Activated CD4-positive, CD25-positive, alpha-beta regulatory T cell treated with anti-CD3 and anti-CD28 coated beads, Interleukin-2, amount 50 U/mL, for 72 hours (primary cell): Measurements from ENCODE around the gene ZNF678.
"Not testable (repeated sequence)": the region's sequence is repeated elsewhere in the genome, so short reads cannot be mapped to it uniquely, and the experiment has no call there.

ENCODE experiments used
- DNase-seq: peaks from one replicate; pipeline ENCODE4 v3.0.0; 2021

ZNF678 gene

DNA sequence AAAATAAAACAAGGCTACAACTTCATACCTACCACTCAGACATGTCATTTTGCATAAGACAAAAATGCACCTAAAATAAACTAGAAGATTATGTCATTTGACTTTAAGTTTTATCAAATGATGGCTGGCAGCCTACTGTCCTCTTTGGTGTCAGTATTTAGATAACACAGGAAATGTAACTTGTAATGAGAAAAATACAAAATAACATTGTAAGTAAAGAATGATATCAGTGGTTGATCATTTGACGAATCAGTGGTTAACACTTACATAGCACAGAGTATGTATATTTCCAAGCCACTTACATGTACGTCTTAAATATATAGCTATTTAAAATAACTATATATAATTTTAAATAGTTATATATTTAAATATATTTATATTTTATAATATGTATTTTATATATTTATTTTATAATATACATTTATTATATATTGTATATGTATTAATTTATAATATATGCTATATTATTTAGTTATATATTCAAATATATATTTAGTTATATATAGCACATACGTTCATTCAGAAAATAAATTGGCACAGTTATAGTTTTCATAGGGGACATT, 44.1 kb downstream of the ZNF678 start:
- DNase-seq, result no peak

DNA sequence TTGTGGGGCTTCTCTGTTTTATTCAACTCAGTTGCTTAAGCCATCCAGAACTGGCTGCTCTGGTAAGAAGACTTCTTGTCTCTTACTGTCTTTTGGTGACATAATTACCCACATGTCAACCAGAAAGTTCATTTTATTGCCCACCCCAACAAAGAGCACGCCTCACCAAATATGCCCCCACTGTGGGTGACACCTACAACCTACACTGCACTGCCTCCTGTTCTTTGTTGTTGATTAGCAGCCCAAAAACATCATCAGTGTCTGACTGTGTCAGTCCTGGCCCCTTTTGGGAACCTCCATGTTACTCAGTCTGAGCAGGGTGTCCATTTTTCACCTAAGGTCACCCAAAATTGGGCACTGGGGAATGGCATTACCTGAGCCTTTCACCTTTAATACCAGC, 49.3 kb downstream of the ZNF678 start:
- DNase-seq, result no peak

DNA sequence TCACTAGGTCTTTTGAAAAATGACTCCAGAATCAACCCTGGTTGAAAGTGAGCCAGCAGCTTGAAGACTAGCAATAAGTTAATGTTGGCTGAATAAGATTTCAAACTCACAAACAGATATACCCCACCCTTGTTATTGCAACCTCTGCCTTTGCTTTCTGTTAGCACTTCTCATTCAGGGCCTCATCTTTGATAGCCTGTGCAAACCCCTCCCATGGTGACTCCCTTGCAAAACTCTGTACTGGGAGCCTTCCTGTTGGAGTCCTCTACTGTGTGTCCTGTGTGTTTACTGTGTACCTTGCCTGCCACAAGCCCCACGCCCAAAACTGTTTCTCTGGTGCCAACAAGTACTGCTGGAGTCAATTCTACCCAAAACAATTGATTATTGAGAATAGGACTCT, 50.2 kb downstream of the ZNF678 start:
- no peak for DNase-seq

DNA sequence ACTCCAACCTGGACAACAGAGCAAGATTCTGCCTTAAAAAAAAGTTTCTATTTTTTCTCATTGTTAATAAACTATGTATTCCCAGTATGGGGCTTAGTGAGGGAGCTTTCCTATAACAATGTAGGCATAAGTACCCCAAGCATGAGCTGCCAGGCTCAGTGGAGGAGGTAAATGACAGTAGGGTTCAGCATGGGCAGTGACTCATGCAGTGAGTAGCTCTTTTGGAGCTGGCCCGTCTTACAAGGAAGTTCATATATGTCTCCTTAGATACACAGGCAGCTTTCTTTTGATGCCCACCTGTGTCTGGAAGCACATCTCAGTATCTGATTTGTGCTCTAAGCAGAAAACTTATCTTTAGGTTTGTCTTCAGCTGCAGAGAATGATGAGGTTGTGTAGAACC, 57.9 kb downstream of the ZNF678 start:
- DNase-seq, result no peak

DNA sequence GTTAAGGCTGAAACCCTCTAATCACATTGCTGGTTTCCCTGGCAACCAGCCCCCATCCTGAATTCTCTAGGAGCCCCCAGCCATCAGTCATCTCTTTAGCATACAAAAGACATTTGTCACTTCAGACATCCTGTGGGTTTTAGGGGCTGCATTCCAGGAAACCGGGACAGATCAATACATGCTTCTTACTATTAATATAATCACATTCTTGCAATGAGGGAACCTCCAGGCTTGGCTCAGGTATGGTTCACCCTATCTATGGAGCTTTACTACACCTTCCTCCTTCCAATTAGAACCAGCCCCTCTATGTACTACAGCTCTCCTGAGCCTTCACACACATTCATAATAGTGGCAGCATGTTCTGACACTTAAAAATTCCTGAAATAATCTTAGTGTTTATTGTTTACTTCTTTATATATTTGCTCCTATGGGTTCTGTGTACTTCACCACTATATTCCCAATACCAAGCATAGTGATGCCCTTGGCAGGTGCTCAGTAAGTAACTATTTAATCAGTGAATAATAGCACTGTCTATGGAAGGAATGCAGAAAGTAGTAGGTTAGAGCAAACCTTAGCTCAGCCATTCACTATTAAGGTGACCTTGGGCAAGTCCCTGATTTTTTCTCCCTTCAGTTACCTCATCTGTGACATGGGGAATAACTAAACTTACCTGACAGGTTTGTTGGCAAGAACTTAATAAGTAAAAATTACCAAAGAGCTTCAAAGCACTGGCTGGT, 59.6 kb downstream of the ZNF678 start:
- no peak for DNase-seq

DNA sequence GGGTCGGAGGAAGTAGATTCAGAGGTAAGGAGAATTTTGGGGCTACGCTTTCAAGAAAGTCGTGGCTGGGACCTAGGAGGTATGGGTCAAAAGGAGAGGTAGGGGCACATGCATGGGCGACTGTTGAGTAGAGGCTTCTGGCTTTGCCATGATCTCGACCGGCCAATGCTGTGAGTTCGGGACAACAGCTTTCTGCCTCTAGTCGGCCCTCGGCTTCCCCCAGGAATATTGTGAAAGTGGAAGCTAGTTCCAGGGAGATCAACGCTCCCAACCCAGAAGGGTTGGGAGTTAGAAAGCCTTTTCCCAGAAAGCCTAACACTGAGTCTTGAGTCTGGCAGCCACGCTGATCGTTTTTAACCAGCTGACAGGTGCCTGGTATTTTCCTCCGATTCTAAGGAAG, 69.0 kb downstream of the ZNF678 start:
- no peak for DNase-seq

DNA sequence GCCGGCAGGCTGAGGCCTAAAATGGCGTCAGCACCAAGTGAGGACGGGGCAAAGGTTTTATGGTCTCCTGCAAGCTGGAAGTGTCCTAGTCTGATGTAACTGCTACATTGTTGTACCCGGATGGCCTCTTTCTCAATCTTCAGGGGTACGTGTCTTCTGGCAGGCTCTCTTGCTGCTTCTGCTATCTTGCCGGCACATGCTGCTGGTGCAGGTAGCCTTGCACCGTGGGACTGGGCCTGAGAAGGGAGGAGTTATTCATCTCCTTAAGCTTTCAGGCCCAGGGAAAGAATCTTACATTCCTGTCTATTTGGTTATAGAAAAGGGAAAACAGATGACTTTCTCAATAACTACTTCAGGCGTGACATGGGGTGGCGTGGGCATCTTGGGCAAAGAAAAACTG, 72.2 kb downstream of the ZNF678 start:
- no peak for DNase-seq

DNA sequence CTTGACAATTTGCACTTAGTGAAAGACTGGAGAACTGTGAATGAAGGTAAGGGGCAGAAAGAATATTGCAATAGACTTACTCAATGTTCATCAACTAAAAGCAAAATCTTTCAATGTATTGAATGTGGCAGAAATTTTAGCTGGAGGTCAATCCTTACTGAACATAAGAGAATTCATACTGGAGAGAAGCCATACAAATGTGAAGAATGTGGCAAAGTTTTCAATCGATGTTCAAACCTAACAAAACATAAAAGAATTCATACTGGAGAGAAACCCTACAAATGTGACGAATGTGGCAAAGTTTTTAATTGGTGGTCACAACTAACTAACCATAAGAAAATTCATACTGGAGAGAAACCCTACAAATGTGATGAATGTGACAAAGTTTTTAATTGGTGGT, 91.1 kb downstream of the ZNF678 start:
- no peak for DNase-seq

DNA sequence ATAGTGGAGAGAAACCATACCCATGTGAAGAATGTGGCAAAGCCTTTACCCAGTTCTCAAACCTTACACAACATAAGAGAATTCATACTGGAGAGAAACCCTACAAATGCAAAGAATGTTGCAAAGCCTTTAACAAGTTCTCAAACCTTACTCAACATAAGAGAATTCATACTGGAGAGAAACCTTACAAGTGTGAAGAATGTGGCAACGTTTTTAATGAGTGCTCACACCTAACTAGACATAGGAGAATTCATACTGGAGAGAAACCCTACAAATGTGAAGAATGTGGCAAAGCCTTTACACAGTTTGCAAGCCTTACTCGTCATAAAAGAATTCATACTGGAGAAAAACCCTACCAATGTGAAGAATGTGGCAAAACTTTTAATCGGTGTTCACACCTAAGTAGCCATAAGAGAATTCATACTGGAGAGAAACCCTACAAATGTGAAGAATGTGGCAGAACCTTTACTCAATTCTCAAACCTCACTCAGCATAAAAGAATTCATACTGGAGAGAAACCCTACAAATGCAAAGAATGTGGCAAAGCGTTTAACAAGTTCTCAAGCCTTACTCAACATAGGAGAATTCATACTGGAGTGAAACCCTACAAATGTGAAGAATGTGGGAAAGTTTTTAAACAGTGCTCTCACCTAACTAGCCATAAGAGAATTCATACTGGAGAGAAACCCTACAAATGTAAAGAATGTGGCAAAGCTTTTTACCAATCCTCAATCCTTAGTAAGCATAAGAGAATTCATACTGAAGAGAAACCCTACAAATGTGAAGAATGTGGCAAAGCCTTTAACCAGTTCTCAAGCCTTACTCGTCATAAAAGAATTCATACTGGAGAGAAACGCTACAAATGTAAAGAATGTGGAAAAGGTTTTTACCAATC, 91.7 kb downstream of the ZNF678 start:
- no peak for DNase-seq

DNA sequence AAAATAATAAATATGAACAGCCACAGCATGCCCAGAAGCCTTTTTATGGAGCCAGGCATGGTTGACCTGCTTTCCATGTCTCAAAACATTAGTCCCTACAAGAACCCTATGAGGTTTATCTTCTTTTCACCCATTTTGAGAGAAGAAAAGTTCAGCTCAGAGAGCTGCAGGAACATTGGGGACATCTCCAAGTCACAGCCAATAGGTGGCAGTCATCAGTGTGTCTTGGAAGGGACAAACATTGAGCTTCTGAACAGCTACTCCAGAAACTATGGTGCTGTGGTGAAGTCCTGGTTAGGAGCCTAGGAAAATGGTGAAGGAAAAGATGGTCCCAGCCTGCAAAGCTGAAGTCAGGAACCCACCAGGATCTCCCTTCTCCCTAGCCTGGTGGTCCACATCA, 98.1 kb downstream of the ZNF678 start:
- DNase-seq, result no peak

DNA sequence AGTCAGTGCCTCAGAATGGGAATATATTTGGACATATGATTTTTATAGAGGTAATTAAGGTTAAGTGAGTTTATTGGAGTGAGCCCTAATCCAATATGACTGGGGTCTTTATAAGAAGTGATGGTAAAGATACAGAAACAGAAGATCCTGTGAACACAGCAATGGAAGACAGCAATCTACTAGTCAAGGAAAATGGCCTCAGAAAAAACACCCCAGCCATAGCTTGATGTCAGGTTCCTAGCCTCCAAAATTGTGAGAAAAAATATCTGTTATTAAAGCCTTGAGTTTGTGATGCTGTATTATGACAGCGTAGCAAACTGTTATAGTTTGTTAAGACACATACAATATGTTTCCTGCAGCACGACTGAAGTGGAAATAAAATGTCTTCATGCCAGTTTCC, 99.6 kb downstream of the ZNF678 start:
- DNase-seq, result no peak

DNA sequence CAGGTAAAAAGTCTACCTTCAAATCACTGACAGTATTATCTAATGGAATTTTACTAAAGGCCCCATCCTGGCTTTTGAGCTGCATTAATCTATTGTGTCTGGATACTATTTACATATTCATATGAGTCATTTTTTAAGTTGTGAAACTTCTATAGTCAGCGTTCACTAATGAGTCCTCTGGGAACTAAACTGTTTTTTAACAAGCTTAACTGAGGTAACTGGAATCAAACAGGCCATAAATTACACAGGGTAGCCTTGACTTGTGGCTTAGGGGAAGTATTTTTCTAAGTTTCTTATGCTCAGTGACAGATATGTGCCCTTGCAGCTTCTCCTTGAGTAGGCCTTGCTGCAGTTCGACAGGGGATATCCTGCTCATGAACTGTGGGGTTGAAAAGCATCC, 102.9 kb downstream of the ZNF678 start:
- no peak for DNase-seq

DNA sequence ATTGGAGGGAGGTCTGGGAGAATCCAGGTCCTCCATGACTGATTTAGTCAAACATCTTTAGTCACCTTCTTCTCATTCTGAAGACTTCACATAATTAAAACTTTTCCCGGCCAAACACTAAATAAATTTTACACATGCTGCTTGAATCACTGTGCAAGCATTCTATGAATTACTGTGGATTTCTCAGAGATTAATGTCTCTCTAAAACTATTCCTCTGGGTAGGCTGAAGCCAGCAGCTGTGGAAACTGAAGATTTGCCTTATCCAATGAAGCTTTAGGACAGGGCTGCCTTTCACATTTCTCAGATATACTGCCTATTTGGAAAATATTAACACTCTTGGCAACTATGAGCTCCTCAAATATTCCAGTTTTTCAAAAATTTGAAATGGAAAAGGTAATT, 110.1 kb downstream of the ZNF678 start:
- DNase-seq, result no peak

DNA sequence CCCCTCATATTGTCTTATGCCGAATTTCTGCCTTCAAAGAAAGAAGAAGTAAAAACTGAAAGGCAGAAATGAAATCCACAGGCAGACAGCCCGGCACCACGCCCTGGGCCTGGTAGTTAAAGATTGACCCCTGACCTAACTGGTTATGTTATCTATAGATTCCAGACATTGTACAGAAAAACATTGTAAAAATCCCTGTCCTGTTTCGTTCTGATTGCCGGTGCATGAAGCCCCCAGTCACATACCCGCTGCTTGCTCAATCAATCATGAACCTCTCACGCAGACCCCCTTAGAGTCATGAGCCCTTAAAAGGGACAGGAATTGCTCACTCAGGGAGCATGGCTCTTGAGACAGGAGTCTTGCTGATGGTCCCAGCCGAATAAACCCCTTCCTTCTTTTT, 122.5 kb downstream of the ZNF678 start:
- DNase-seq, result no peak

DNA sequence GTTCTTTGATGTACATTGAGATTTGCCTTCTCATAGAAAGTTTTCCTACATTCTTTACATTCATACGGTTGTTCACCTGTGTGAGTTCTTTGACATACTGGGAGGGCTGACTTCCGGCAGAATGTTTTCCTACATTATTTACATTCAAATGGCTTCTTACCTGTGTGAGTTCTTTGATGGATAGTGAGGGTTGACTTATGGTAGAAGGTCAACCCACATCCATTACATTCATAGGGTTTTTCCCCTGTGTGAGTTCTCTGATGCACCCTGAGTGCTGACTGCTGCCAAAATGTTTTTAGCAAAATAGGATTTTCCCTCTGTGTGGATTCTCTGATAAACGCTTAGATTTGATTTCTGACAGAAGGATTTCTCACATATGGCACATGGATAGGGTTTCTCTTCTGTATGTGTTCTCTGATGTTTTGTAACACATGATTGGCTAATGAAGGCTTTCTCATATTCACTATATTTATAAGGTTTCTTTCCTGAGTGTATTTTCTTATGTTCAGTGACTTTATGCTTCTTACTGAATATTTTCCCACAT, 134.0 kb downstream of the ZNF678 start:
- DNase-seq, result no peak

DNA sequence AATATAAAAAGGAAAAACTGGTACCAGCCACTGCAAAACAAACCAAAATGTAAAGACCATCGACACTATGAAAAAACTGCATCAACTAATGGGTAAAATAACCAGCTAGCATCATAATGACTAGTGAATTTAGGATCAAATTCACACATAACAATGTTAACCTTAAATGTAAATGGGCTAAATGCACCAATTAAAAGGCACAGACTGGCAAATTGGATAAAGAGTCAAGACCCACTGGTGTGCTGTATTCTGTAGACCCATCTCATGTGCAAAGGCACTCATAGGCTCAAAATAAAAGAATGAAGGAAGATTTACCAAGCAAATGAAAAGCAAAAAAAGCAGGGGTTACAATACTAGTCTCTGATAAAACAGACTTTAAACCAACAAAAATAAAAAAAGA, 138.3 kb downstream of the ZNF678 start:
- not testable (repeated sequence) for DNase-seq

DNA sequence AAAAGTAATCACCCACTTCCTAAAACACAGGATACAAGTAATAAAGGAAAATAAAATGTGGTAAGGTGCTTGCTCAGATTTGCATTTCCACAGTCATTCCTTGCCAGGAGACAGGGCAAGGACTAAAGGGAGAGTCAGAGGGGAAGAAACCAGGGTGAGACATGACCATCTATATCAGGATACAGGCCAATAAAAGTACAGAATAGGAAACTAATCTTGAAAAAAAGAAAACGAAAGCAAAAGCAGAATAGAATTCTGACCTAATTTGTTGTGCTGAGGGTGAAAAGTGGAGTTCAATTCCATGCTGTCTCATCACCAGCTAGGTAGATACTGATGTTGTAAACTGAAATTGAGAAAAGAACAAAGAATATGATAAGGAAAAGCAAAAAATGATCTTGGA, 144.5 kb downstream of the ZNF678 start:
- DNase-seq, result no peak

DNA sequence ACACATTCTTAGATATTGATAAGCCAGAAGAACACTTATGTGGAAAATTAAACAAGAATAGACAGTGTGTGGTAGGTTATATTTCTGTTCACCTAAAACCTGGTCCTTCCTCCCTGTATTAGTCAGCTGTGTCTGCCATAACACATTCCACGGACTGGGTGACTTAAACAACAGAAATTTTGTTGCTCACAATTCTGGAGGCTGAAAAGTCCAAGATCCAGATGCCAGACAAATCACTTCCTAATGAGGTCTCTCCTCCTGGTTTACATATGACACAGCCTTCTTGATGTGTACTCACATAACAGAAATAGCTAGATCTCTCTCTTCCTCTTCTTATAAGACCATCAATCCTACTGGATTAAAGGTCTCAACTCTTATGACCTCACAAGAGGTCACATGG, 146.1 kb downstream of the ZNF678 start:
- no peak for DNase-seq

DNA sequence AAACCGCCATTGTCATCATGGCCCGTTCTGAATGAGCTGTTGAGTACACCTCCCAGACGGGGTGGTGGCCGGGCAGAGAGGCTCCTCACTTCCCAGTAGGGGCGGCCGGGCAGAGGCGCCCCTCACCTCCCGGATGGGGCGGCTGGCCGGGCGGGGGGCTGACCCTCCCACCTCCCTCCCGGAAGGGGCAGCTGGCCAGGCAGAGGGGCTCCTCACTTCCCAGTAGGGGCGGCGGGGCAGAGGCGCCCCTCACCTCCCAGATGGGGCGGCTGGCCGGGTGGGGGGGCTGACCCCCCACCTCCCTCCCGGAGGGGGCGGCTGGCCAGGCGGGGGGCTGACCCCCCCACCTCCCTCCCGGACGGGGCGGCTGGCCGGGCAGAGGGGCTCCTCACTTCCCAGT, 147.1 kb downstream of the ZNF678 start:
- not testable (repeated sequence) for DNase-seq

DNA sequence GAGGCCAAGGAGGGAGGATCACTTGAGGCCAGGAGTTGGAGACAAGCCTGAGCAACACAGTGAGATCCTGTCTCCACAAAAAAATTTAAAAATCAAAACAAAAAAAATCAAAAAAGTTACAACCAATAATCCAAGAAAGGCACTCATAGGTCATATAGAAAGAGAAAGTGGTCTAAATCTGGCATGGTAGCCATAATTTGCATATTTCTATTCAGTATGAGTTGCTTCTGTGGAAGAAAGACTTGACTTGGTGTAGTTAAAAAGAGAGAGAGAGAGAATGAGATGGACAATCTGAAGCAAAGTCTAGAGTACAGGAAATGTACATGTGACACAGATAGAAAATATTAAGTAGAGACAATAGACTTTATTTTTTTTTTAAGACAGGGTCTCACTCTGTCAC, 149.3 kb downstream of the ZNF678 start:
- DNase-seq, result no peak

DNA sequence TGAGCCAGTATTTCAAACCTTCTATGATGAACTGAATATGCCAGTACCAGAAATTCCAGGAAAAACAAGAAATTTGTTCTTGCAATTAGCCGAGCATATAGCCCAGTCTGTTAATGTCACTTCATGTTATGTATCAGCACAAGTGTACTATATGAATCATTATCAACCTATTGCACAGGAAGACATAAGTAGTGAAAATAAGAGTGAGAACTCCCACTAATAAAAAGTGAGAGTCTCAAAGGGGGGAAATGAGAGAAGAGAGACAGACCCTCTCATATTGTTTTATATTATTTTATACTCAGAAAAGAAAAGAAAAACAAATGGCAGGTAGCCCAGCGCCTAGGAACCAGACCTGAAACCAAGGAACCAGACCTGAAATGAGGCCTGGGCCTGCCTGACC, 155.6 kb downstream of the ZNF678 start:
- no peak for DNase-seq

DNA sequence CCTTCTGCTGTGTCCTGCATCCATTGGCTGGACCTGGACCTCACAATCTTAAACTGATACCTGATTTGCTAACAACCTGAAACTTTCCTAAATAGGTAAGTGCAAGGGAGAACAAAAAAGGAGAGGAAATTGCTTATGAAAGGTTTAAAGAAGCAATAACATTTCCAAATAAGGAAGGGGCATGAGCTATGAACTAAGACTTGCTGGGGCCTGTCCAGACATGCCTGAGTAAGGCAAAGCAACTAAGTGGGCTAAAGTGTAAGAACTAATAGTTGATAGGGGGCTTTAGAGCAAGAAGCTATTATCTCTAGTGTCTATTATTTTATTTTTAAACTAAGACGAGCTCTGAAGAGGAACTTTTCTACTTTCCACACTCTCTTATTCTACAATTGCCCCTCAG, 160.1 kb downstream of the ZNF678 start:
- no peak for DNase-seq

DNA sequence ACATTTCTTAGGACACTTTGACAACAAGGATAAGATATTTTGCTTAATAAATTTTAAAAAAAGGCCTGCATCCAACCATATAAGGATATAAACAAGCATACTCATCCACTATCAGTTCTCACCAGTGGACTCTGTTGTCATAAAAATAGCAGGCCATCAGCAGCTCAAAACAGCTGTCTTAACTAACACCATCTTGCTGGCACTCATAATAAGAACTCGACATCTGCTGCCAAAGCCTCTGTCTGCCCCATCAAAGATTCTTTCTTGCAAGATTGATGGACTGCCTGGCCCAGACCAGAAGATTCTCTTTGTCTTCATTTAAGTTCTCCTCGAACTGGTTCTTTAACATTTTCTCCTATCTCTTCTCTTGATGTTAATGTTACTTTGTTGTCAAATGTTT, 161.7 kb downstream of the ZNF678 start:
- no peak for DNase-seq

DNA sequence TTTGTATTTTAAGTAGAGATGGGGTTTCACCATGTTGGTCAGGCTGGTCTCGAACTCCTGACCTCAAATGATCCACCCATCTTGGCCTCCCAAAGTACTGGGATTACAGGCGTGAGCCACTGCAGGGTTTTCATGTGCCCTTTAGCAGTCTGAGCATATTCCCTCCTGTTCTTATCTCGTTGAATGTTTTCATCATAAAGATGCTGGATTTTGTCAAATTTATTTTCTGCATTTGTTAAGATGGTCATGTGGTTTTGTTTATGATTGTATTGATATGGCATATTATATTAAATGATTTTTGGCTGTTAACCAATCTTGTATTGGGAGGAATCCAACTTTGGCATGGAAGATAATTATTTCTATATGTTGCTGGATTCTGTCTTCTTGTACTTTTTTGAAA, 163.0 kb downstream of the ZNF678 start:
- no peak for DNase-seq
